CD4-positive, alpha-beta T cell treated with Interleukin-17A for 4 hours (primary cell): ENCODE results near the gene CHD9.
"Not testable (repeated sequence)": the region's sequence is repeated elsewhere in the genome, so short reads cannot be mapped to it uniquely, and the experiment has no call there.

Experiments used
- DNase-seq: peaks from one replicate; pipeline ENCODE4 v3.0.0-alpha.2; 2020; ENCODE audit warnings: mixed read lengths

Gene CHD9

GRCh38 chr16:53135329-53135728, 80.5 kb downstream of the CHD9 start:
- no peak for DNase-seq

- no peak for DNase-seq
These were observed 88.2 kb downstream of the CHD9 start for GRCh38 chr16:53142823-53143568.

GRCh38 chr16:53147500-53148065, 92.8 kb downstream of the CHD9 start:
- DNase-seq, result no peak

- DNase-seq, result no peak
These were observed 96.0 kb downstream of the CHD9 start for GRCh38 chr16:53150769-53151168.

GRCh38 chr16:53152329-53152728, 97.5 kb downstream of the CHD9 start:
- no peak for DNase-seq

GRCh38 chr16:53153130-53153529, 98.3 kb downstream of the CHD9 start:
- DNase-seq, result no peak

GRCh38 chr16:53154513-53154912, 99.7 kb downstream of the CHD9 start:
- no peak for DNase-seq

GRCh38 chr16:53156516-53156915, 101.7 kb downstream of the CHD9 start:
- DNase-seq, result no peak

GRCh38 chr16:53159781-53160436, 105.1 kb downstream of the CHD9 start:
- DNase-seq, result peak; percentile 31

- no peak for DNase-seq
These were observed 111.3 kb downstream of the CHD9 start for GRCh38 chr16:53166099-53166498.

- no peak for DNase-seq
These were observed 114.0 kb downstream of the CHD9 start for GRCh38 chr16:53168744-53169143.

GRCh38 chr16:53172517-53172916, 117.7 kb downstream of the CHD9 start:
- DNase-seq, result no peak

GRCh38 chr16:53175118-53175517, 120.3 kb downstream of the CHD9 start:
- no peak for DNase-seq

GRCh38 chr16:53176434-53176833, 121.6 kb downstream of the CHD9 start:
- no peak for DNase-seq

GRCh38 chr16:53183442-53183841, 128.7 kb downstream of the CHD9 start:
- DNase-seq, result no peak

- DNase-seq, result not testable (repeated sequence)
These were observed 130.9 kb downstream of the CHD9 start for GRCh38 chr16:53185741-53186140.

GRCh38 chr16:53187775-53188174, 133.0 kb downstream of the CHD9 start:
- DNase-seq, result no peak

- no peak for DNase-seq
These were observed 136.6 kb downstream of the CHD9 start for GRCh38 chr16:53191413-53191812.

GRCh38 chr16:53198933-53199332, 144.1 kb downstream of the CHD9 start:
- no peak for DNase-seq

GRCh38 chr16:53201900-53202299, 147.1 kb downstream of the CHD9 start:
- DNase-seq, result no peak

GRCh38 chr16:53202398-53202797, 147.6 kb downstream of the CHD9 start:
- no peak for DNase-seq

- peak; percentile 12 for DNase-seq
These were observed 153.3 kb downstream of the CHD9 start for GRCh38 chr16:53207810-53208752.

- no peak for DNase-seq
These were observed 154.6 kb downstream of the CHD9 start for GRCh38 chr16:53209429-53209828.
